GM12865 (cell line): ENCODE measurements around the gene ZNF516.

Experiments
- DNase-seq: peaks from one replicate; pipeline ENCODE4 v3.0.0; 2010; ENCODE audit warnings: low read depth
- H3K4me3 ChIP-seq: 2 replicates; pipeline ENCODE4 v1.5.1; 2011; ENCODE audit warnings: mild to moderate bottlenecking, low read depth, low read length, control low read depth
- CTCF ChIP-seq: IDR thresholded peaks from 2 replicates; pipeline ENCODE4 v1.5.1; 2011; ENCODE audit warnings: low read length, control low read depth, low read depth, inconsistent platforms; ENCODE audit not compliant: insufficient read depth; ENCODE audit errors: missing control alignments

ZNF516 gene

GRCh38 chr18:76528477-76529432, 33.7 kb upstream of the ZNF516 start:
- DNase-seq: peak; percentile 58
- peak overlapping the region; percentile 51 for H3K4me3 ChIP-seq

GRCh38 chr18:76525911-76526310, 30.9 kb upstream of the ZNF516 start:
- no peak for DNase-seq
- TF ChIP-seq CTCF: no peak
- peak overlapping the region; percentile 41; the same call in 1 of the 2 replicates for H3K4me3 ChIP-seq

More at GRCh38 chr18:76528477-76529432, 33.7 kb upstream of the ZNF516 start:
- peak; percentile 9 for TF ChIP-seq CTCF

- no peak for TF ChIP-seq CTCF
- DNase-seq: peak; percentile 32
- H3K4me3 ChIP-seq: peak overlapping the region; percentile 41
These were observed 30.1 kb upstream of the ZNF516 start for GRCh38 chr18:76524900-76525698.

GRCh38 chr18:76524477-76524876, 29.4 kb upstream of the ZNF516 start:
- TF ChIP-seq CTCF: no peak
- DNase-seq: no peak
- H3K4me3 ChIP-seq: no peak overlapping the region

GRCh38 chr18:76522551-76522950, 27.5 kb upstream of the ZNF516 start:
- TF ChIP-seq CTCF: no peak
- DNase-seq: no peak
- H3K4me3 ChIP-seq: no peak overlapping the region

- no peak overlapping the region for H3K4me3 ChIP-seq
- no peak for TF ChIP-seq CTCF
- DNase-seq: no peak
These were observed 27.1 kb upstream of the ZNF516 start for GRCh38 chr18:76522122-76522503.
